Mesenchymal stem cell (in vitro differentiated cells and primary cell): ENCODE measurements around the gene SLC29A3.

Experiments
- DNase-seq: peaks from one replicate; pipeline ENCODE4 v3.0.0-alpha.2; 2013
- H2AFZ ChIP-seq: one replicate; pipeline ENCODE4 v1.6.1; 2013; ENCODE audit warnings: low read depth, mild to moderate bottlenecking, control low read depth, inconsistent platforms, low read length, moderate library complexity
- H2AK5ac ChIP-seq: 2 replicates; pipeline ENCODE4 v1.6.1; 2013; ENCODE audit warnings: low read length, moderate library complexity, mild to moderate bottlenecking, inconsistent platforms; ENCODE audit not compliant: severe bottlenecking
- H2BK120ac ChIP-seq: one replicate; pipeline ENCODE4 v1.6.1; 2013; ENCODE audit warnings: low read depth, mild to moderate bottlenecking, inconsistent platforms, low read length, moderate library complexity
- H2BK12ac ChIP-seq, 2 experiments: one replicate each; pipeline ENCODE4 v1.6.1; 2013; ENCODE audit warnings: inconsistent platforms in 2 of 2, low read length in 2 of 2, mild to moderate bottlenecking in 2 of 2, moderate library complexity in 2 of 2, control low read depth in 1 of 2
- H2BK15ac ChIP-seq: one replicate; pipeline ENCODE4 v1.6.1; 2013; ENCODE audit warnings: mild to moderate bottlenecking, low read depth, inconsistent platforms; ENCODE audit not compliant: poor library complexity, severe bottlenecking
- H2BK5ac ChIP-seq: 2 replicates; pipeline ENCODE4 v1.6.1; 2013; ENCODE audit warnings: low read depth, mild to moderate bottlenecking, low read length, control low read depth, inconsistent platforms; ENCODE audit not compliant: poor library complexity, severe bottlenecking
- H3K14ac ChIP-seq, 2 experiments: one replicate each; pipeline ENCODE4 v1.6.1; 2013; ENCODE audit warnings: inconsistent platforms in 2 of 2, low read length in 2 of 2, control low read depth in 1 of 2, mild to moderate bottlenecking in 1 of 2, moderate library complexity in 1 of 2
- H3K18ac ChIP-seq, 2 experiments: one replicate each; pipeline ENCODE4 v1.6.1; 2013; ENCODE audit warnings: inconsistent platforms in 2 of 2, low read length in 2 of 2, control low read depth in 1 of 2, low read depth in 1 of 2, mild to moderate bottlenecking in 1 of 2
- H3K23ac ChIP-seq, 2 experiments: one replicate each; pipeline ENCODE4 v1.6.1; 2013; ENCODE audit warnings: inconsistent platforms in 2 of 2, low read length in 2 of 2, mild to moderate bottlenecking in 2 of 2, moderate library complexity in 2 of 2, control low read depth in 1 of 2
- H3K27ac ChIP-seq: 2 replicates; pipeline ENCODE4 v1.5.1; 2013; ENCODE audit warnings: mild to moderate bottlenecking, moderate library complexity, low read length, control low read depth, inconsistent platforms; ENCODE audit not compliant: poor library complexity, severe bottlenecking
- H3K27me3 ChIP-seq, 2 experiments: 2 replicates each; pipeline versions ENCODE4 v1.6.1 to v1.7.0; 2013; ENCODE audit warnings: low read length in 2 of 2, mild to moderate bottlenecking in 2 of 2, moderate library complexity in 2 of 2, control low read depth in 1 of 2, inconsistent platforms in 1 of 2; ENCODE audit not compliant: control insufficient read depth in 1 of 2, insufficient read depth in 1 of 2
- H3K36me3 ChIP-seq, 2 experiments: 2 replicates each; pipeline versions ENCODE4 v1.6.1 to v1.7.0; 2013; ENCODE audit warnings: low read length in 2 of 2, control low read depth in 1 of 2, inconsistent platforms in 1 of 2, low read depth in 1 of 2, mild to moderate bottlenecking in 1 of 2; ENCODE audit not compliant: insufficient read depth in 2 of 2, control insufficient read depth in 1 of 2
- H3K4ac ChIP-seq, 2 experiments: one replicate each; pipeline ENCODE4 v1.6.1; 2013; ENCODE audit warnings: inconsistent platforms in 2 of 2, low read length in 2 of 2, mild to moderate bottlenecking in 2 of 2, moderate library complexity in 2 of 2, control low read depth in 1 of 2, low read depth in 1 of 2
- H3K4me1 ChIP-seq: 2 replicates; pipeline ENCODE4 v1.6.1; 2013; ENCODE audit warnings: low read depth, low read length, control low read depth; ENCODE audit not compliant: control insufficient read depth, insufficient read depth
- H3K4me2 ChIP-seq: 2 replicates; pipeline ENCODE4 v1.6.1; 2013; ENCODE audit warnings: low read length, mild to moderate bottlenecking, inconsistent platforms; ENCODE audit not compliant: poor library complexity, severe bottlenecking
- H3K4me3 ChIP-seq, 2 experiments: 2 replicates each; pipeline versions ENCODE4 v1.5.1 to v1.7.0; 2013; ENCODE audit warnings: low read length in 2 of 2, mild to moderate bottlenecking in 2 of 2, control low read depth in 1 of 2, low read depth in 1 of 2; ENCODE audit not compliant: insufficient read depth in 1 of 2
- H3K79me1 ChIP-seq: replicated peaks from 2 replicates; pipeline ENCODE4 v1.6.1; 2013; ENCODE audit warnings: mild to moderate bottlenecking, control low read depth, low read length, inconsistent platforms; ENCODE audit not compliant: poor library complexity, severe bottlenecking
- H3K9ac ChIP-seq: 2 replicates; pipeline ENCODE4 v1.7.0; 2013; ENCODE audit warnings: mild to moderate bottlenecking, low read length, moderate library complexity
- H3K9me3 ChIP-seq: 2 replicates; pipeline ENCODE4 v1.7.0; 2013; ENCODE audit warnings: mild to moderate bottlenecking, low read length; ENCODE audit not compliant: control insufficient read depth
- H4K8ac ChIP-seq: one replicate; pipeline ENCODE4 v1.6.1; 2013; ENCODE audit warnings: inconsistent platforms, mild to moderate bottlenecking, low read length, moderate library complexity
- H4K91ac ChIP-seq: one replicate; pipeline ENCODE4 v1.6.1; 2013; ENCODE audit warnings: mild to moderate bottlenecking, low read length, inconsistent platforms
- WGBS: methylation state at CpG from one replicate; pipeline ENCODE4 v1.1.7; 2013; ENCODE audit warnings: mixed read lengths; 5-methylcytosine and 5-hydroxymethylcytosine counted together

The SLC29A3 gene

GRCh38 chr10:71317739-71318138 lies 1.3 kb upstream of the SLC29A3 start:
- Histone ChIP-seq H3K27me3 (peaks cover 0 to 45% of the 10 kb centered on the region in 2 experiments), H3K23ac (no peak overlapping the region), H3K14ac (no peak overlapping the region), H2BK120ac (no peak overlapping the region), H2BK5ac (no peak overlapping the region), H3K36me3 (peaks cover 0 to under 1% of the 10 kb centered on the region in 2 experiments), H3K9me3 (no peaks in the 10 kb centered on the region), H2BK12ac (no peak overlapping the region), H2AFZ (no peak overlapping the region), H4K91ac (no peak overlapping the region), H3K27ac (no peak overlapping the region), H2AK5ac (no peak overlapping the region), H3K9ac (no peak overlapping the region), H3K4me2 (no peak overlapping the region), H3K79me1 (no peaks in the 10 kb centered on the region), H3K4ac (no peak overlapping the region), H3K4me1 (peaks cover 11% of the 10 kb centered on the region), H3K18ac (no peak overlapping the region), H4K8ac (no peak overlapping the region), H2BK15ac (no peak overlapping the region), H3K4me3 (no peak overlapping the region)
- no peak for DNase-seq
- 51% methylated on average over 6 of the region's 6 CpGs for WGBS

- no peak overlapping the region for H2BK15ac ChIP-seq
- H4K91ac ChIP-seq: no peak overlapping the region
- H3K4me2 ChIP-seq: peak overlapping the region; percentile 94
- H3K4me1 ChIP-seq: peaks cover 11% of the 10 kb centered on the region
- 44% methylated on average over 7 of the region's 8 CpGs for WGBS
- H3K9me3 ChIP-seq: no peaks in the 10 kb centered on the region
- no peak overlapping the region for H2BK120ac ChIP-seq
- no peak overlapping the region for H3K27ac ChIP-seq
- no peaks in the 10 kb centered on the region for H3K79me1 ChIP-seq
- no peak overlapping the region for H4K8ac ChIP-seq
- H2BK12ac ChIP-seq: no peak overlapping the region
- H3K27me3 ChIP-seq: peaks cover 0 to 28% of the 10 kb centered on the region in 2 experiments
- H3K14ac ChIP-seq: no peak overlapping the region
- no peak for DNase-seq
- no peak overlapping the region for H3K23ac ChIP-seq
- H3K9ac ChIP-seq: peak overlapping the region; percentile 91
- H3K4me3 ChIP-seq: peak overlapping the region in 1 of 2 experiments; percentile 91
- no peak overlapping the region for H2BK5ac ChIP-seq
- H3K18ac ChIP-seq: no peak overlapping the region
- H2AK5ac ChIP-seq: no peak overlapping the region
- peaks cover 0 to 20% of the 10 kb centered on the region in 2 experiments for H3K36me3 ChIP-seq
- peak overlapping the region; percentile 90 for H2AFZ ChIP-seq
- H3K4ac ChIP-seq: no peak overlapping the region
Measured at GRCh38 chr10:71319800-71320392, 837 bp downstream of the SLC29A3 start.

GRCh38 chr10:71320592-71320991 lies 1.5 kb downstream of the SLC29A3 start:
- WGBS: 90% methylated on average over 5 of the region's 5 CpGs
- no peak overlapping the region for H3K4ac ChIP-seq
- no peak for DNase-seq

GRCh38 chr10:71321386-71321785 lies 2.3 kb downstream of the SLC29A3 start:
- H3K23ac ChIP-seq: no peak overlapping the region
- no peak overlapping the region for H3K4ac ChIP-seq
- no peak overlapping the region for H2BK120ac ChIP-seq
- H2AK5ac ChIP-seq: no peak overlapping the region
- no peak overlapping the region for H3K4me2 ChIP-seq
- no peak overlapping the region for H3K9ac ChIP-seq
- no peak overlapping the region for H2BK5ac ChIP-seq
- H3K18ac ChIP-seq: no peak overlapping the region
- peaks cover 11% of the 10 kb centered on the region for H3K4me1 ChIP-seq
- peaks cover 0 to 28% of the 10 kb centered on the region in 2 experiments for H3K36me3 ChIP-seq
- no peak for DNase-seq
- H4K91ac ChIP-seq: no peak overlapping the region
- H2BK15ac ChIP-seq: no peak overlapping the region
- no peak overlapping the region for H3K4me3 ChIP-seq
- H4K8ac ChIP-seq: no peak overlapping the region
- H2BK12ac ChIP-seq: no peak overlapping the region
- WGBS: 94% methylated on average over 1 of the region's 1 CpG
- peaks cover 0 to 25% of the 10 kb centered on the region in 2 experiments for H3K27me3 ChIP-seq
- no peaks in the 10 kb centered on the region for H3K9me3 ChIP-seq
- H3K27ac ChIP-seq: no peak overlapping the region
- no peak overlapping the region for H3K14ac ChIP-seq
- no peak overlapping the region for H2AFZ ChIP-seq
- H3K79me1 ChIP-seq: no peaks in the 10 kb centered on the region

More at GRCh38 chr10:71320592-71320991, 1.5 kb downstream of the SLC29A3 start:
- no peak overlapping the region for H4K8ac ChIP-seq
- H3K4me1 ChIP-seq: peaks cover 11% of the 10 kb centered on the region
- H2BK12ac ChIP-seq: no peak overlapping the region
- no peaks in the 10 kb centered on the region for H3K79me1 ChIP-seq
- H3K23ac ChIP-seq: no peak overlapping the region
- peaks cover 0 to 25% of the 10 kb centered on the region in 2 experiments for H3K27me3 ChIP-seq
- no peak overlapping the region for H2AFZ ChIP-seq
- no peak overlapping the region for H3K4me2 ChIP-seq
- no peak overlapping the region for H2BK15ac ChIP-seq
- no peak overlapping the region for H2AK5ac ChIP-seq
- no peak overlapping the region for H4K91ac ChIP-seq
- no peaks in the 10 kb centered on the region for H3K9me3 ChIP-seq
- H2BK5ac ChIP-seq: no peak overlapping the region
- H3K14ac ChIP-seq: no peak overlapping the region
- no peak overlapping the region for H3K9ac ChIP-seq
- peaks cover 0 to 27% of the 10 kb centered on the region in 2 experiments for H3K36me3 ChIP-seq
- H3K4me3 ChIP-seq: no peak overlapping the region
- no peak overlapping the region for H3K27ac ChIP-seq
- no peak overlapping the region for H3K18ac ChIP-seq
- no peak overlapping the region for H2BK120ac ChIP-seq
